K562 (cell line): ENCODE data around the gene NCDN. TPM values are rescaled to one million over a fixed set of nuclear protein-coding genes. Genes with fewer than 3 reads are reported as not detected.

Source experiments
- AFF1 ChIP-seq, 2 experiments: fragments of 450-650 bp; IDR thresholded peaks; 2 replicates each; pipeline ENCODE4 v1.6.1; 2018; ENCODE audit warnings: mild to moderate bottlenecking in 2 of 2, low read depth in 1 of 2; ENCODE audit not compliant: partially characterized antibody in 2 of 2
- AFF4 ChIP-seq: sonication (generic); formaldehyde crosslinking; IDR thresholded peaks from 2 replicates; pipeline ENCODE4 v1.8.0; 2023; ENCODE audit warnings: mild to moderate bottlenecking, missing genetic modification reagents
- ARHGAP35 ChIP-seq: fragments of 450-650 bp; IDR thresholded peaks from 2 replicates; pipeline ENCODE4 v1.6.1; 2018; ENCODE audit not compliant: partially characterized antibody
- ATF4 ChIP-seq: fragments of 450-650 bp; formaldehyde crosslinking; IDR thresholded peaks from 2 replicates; pipeline ENCODE4 v1.4.0; 2022; ENCODE audit warnings: mild to moderate bottlenecking, moderate library complexity
- BCL6 ChIP-seq: fragments of 250-450 bp; sonication (Bioruptor Pico); IDR thresholded peaks from 2 replicates; pipeline ENCODE4 v1.4.0; 2020
- CHD1 ChIP-seq: fragments of 200-600 bp; sonication (generic); IDR thresholded peaks from one replicate; pipeline ENCODE4 v1.6.1; 2012; ENCODE audit warnings: mild to moderate bottlenecking, moderate library complexity, low read length, inconsistent platforms
- ESRRA ChIP-seq: fragments of 450-650 bp; IDR thresholded peaks from 2 replicates; pipeline ENCODE4 v1.6.1; 2014; ENCODE audit warnings: low read depth, mild to moderate bottlenecking, moderate library complexity, borderline replicate concordance
- NFE2L1 ChIP-seq: fragments of 450-650 bp; IDR thresholded peaks from 2 replicates; pipeline ENCODE4 v1.6.1; 2016; ENCODE audit warnings: missing genetic modification characterization, low read depth, mild to moderate bottlenecking, missing compliant biosample characterization, moderate library complexity, borderline replicate concordance
- SP1 ChIP-seq: sonication (generic); formaldehyde crosslinking; IDR thresholded peaks from 2 replicates; pipeline ENCODE4 v1.8.1; 2022; ENCODE audit warnings: mild to moderate bottlenecking, missing genetic modification reagents
- ZFX ChIP-seq: sonication (generic); formaldehyde crosslinking; IDR thresholded peaks from 2 replicates; pipeline ENCODE4 v1.8.0; 2022; ENCODE audit warnings: mild to moderate bottlenecking, missing genetic modification reagents, moderate library complexity
- ZNF764 ChIP-seq: fragments of 250-450 bp; sonication (Bioruptor Pico); IDR thresholded peaks from 2 replicates; pipeline ENCODE4 v1.4.0; 2020; ENCODE audit warnings: low read depth, mild to moderate bottlenecking, moderate library complexity
- ZNF830 ChIP-seq: fragments of 250-450 bp; sonication (Bioruptor Pico); IDR thresholded peaks from 2 replicates; pipeline ENCODE4 v1.5.0; 2021; ENCODE audit warnings: mild to moderate bottlenecking
- polyA plus RNA-seq, 8 experiments: library from polyadenylated mRNA; depleted of rRNA in 4 of 8; stranded (reverse) in 5 of 8; unstranded in 3 of 8; fragments of >200 nt; fragmentation: Nextera tagmentation in 2 of 8; fragmentation: Illumina TruSeq in 1 of 8; extraction: Ambion mirVana in 2 of 8; extraction: Trizol in 1 of 8; gene quantifications; 2 replicates each; pipeline versions ENCODE4 v1.2.1 to v1.2.3, GENCODE V29; 2011 to 2014; ENCODE audit warnings: inconsistent platforms in 1 of 8, missing spikeins in 1 of 8
- total RNA-seq, 7 experiments: library from RNA; depleted of rRNA in 6 of 7; stranded (reverse); fragments of >200 nt in 6 of 7; fragmentation: Illumina TruSeq in 2 of 7; extraction: Trizol in 2 of 7; gene quantifications; 2 replicates each; pipeline versions ENCODE4 v1.2.1 to v1.2.3, GENCODE V29; 2011 to 2021; ENCODE audit warnings: low replicate concordance in 1 of 7
- TF ChIP-seq, protein P1 (sequence below): fragments of 150-350 bp; conservative IDR thresholded peaks from 2 replicates; pipeline ENCODE4 v1.6.1; 2014; ENCODE audit warnings: low read length
- TF ChIP-seq, protein P2 (sequence below): fragments of 200-800 bp; sonication (Bioruptor generic); IDR thresholded peaks from 2 replicates; pipeline ENCODE4 v1.6.1; 2017; ENCODE audit warnings: missing genetic modification characterization, missing compliant biosample characterization

NCDN gene
- total and polyA plus RNA-seq, 9 of the 15 experiments (the other 6 are each of a cell fraction or from before 2014, with no cell fraction given) = 1.9 to 35.1 (median 10.7) TPM

GRCh38 chr1:35557118-35557610 is 435 bp upstream of the NCDN start, which contains the start of gene KIAA0319L (continued):
- peak; percentile 56; the same call in 1 of the 2 replicates for TF ChIP-seq ZNF764
- no peak for TF ChIP-seq ZNF830 (CRISPR knock-in tag)
- no peak for TF ChIP-seq ARHGAP35
- no peak; the same call in 1 of the 2 replicates for TF ChIP-seq ESRRA
- peak; percentile 89 for TF ChIP-seq ZFX (CRISPR knock-in tag)
- TF ChIP-seq AFF4 (CRISPR knock-in tag) = no peak
- TF ChIP-seq ATF4 (CRISPR knock-in tag) = no peak
- no peak for TF ChIP-seq NFE2L1 (tag)
- no peak for TF ChIP-seq BCL6
- TF ChIP-seq SP1 (CRISPR knock-in tag) = no peak
- TF ChIP-seq CHD1 = no peak
- TF ChIP-seq, protein P1, sequence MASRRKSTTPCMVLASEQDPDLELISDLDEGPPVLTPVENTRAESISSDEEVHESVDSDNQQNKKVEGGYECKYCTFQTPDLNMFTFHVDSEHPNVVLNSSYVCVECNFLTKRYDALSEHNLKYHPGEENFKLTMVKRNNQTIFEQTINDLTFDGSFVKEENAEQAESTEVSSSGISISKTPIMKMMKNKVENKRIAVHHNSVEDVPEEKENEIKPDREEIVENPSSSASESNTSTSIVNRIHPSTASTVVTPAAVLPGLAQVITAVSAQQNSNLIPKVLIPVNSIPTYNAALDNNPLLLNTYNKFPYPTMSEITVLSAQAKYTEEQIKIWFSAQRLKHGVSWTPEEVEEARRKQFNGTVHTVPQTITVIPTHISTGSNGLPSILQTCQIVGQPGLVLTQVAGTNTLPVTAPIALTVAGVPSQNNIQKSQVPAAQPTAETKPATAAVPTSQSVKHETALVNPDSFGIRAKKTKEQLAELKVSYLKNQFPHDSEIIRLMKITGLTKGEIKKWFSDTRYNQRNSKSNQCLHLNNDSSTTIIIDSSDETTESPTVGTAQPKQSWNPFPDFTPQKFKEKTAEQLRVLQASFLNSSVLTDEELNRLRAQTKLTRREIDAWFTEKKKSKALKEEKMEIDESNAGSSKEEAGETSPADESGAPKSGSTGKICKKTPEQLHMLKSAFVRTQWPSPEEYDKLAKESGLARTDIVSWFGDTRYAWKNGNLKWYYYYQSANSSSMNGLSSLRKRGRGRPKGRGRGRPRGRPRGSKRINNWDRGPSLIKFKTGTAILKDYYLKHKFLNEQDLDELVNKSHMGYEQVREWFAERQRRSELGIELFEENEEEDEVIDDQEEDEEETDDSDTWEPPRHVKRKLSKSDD = no peak
- TF ChIP-seq, protein P2, sequence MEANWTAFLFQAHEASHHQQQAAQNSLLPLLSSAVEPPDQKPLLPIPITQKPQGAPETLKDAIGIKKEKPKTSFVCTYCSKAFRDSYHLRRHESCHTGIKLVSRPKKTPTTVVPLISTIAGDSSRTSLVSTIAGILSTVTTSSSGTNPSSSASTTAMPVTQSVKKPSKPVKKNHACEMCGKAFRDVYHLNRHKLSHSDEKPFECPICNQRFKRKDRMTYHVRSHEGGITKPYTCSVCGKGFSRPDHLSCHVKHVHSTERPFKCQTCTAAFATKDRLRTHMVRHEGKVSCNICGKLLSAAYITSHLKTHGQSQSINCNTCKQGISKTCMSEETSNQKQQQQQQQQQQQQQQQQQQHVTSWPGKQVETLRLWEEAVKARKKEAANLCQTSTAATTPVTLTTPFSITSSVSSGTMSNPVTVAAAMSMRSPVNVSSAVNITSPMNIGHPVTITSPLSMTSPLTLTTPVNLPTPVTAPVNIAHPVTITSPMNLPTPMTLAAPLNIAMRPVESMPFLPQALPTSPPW (CRISPR knock-in tag) = no peak; the same call in 1 of the 2 replicates
- peak in 1 of 2 experiments; percentile 28 for TF ChIP-seq AFF1 (IDR thresholded peaks at IDR 0.05; ENCODE audit: low read depth in 1 of 2, partially characterized antibody in 2 of 2)
